Measurements from ENCODE around the gene TMEM151B. TPM values are rescaled to one million over a fixed set of nuclear protein-coding genes. Genes with fewer than 3 reads are reported as not detected.

Gene TMEM151B
- total and polyA plus RNA-seq, 10 donors, result 0.03 to 0.17 (median 0.11) TPM; not detected in 7

GRCh38 chr6:44355640-44356039, 85.4 kb downstream of the TMEM151B start:
- Histone ChIP-seq H3K4me1 (no peaks in the 10 kb centered on the region), H3K36me3 (no peaks in the 10 kb centered on the region), H3K27ac (no peak overlapping the region), H3K27me3 (replicated peaks in 1 of 7) (no peaks in the 10 kb centered on the region), H3K4me3 (no peak overlapping the region), H3K9me3 (peaks cover 0 to 10% (median 3%) of the 10 kb centered on the region in 8 donors)
- no peak for DNase-seq
- TF ChIP-seq, protein P1, sequence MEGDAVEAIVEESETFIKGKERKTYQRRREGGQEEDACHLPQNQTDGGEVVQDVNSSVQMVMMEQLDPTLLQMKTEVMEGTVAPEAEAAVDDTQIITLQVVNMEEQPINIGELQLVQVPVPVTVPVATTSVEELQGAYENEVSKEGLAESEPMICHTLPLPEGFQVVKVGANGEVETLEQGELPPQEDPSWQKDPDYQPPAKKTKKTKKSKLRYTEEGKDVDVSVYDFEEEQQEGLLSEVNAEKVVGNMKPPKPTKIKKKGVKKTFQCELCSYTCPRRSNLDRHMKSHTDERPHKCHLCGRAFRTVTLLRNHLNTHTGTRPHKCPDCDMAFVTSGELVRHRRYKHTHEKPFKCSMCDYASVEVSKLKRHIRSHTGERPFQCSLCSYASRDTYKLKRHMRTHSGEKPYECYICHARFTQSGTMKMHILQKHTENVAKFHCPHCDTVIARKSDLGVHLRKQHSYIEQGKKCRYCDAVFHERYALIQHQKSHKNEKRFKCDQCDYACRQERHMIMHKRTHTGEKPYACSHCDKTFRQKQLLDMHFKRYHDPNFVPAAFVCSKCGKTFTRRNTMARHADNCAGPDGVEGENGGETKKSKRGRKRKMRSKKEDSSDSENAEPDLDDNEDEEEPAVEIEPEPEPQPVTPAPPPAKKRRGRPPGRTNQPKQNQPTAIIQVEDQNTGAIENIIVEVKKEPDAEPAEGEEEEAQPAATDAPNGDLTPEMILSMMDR (IDR thresholded peaks at IDR 0.05 in 8 of 11, conservative IDR thresholded peaks at IDR 0.05 in 3 of 11), result no peak
- TF ChIP-seq POLR2A (IDR thresholded peaks at IDR 0.05) (no peak), POLR2AphosphoS5 (IDR thresholded peaks at IDR 0.05) (no peak)
- 70 to 88% (median 82%) methylated on average over 3 to 4 of the region's 4 CpGs for WGBS, 5 donors
- intact Hi-C loops (cut with DNase I; ENCODE audit: low total_unique reads), result no loop called here

DNA sequence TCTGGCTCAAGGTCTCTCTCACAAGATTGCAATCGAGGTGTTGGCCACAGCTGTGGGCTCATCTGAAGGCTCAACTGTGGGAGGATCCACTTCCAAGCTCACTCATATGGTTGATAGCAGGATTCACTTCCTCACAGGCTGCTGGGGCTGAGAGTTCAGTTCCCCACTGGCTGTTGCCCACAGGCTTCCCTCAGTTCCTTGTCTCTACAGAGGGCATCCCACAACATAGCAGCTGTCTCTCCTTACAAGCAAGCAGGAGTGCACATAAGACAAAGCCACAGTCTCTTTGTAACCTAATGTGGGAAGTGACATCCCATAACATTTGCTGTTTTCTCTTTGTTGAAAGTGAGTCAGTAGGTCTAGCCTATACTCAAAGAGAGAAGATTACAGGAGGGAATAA, 86.2 kb downstream of the TMEM151B start:
- intact Hi-C loops (cut with DNase I; ENCODE audit: low total_unique reads), result no loop called here
- H3K27me3 ChIP-seq (replicated peaks in 1 of 7), result peaks cover 0 to 7% (median 0%) of the 10 kb centered on the region in 7 donors
- H3K4me1 ChIP-seq, result no peaks in the 10 kb centered on the region
- no peak for DNase-seq
- WGBS, 5 donors, result 56 to 75% (median 67%) methylated on average over 1 of the region's 1 CpG
- no peaks in the 10 kb centered on the region for H3K36me3 ChIP-seq
- H3K4me3 ChIP-seq, result no peak overlapping the region
- peaks cover 0 to 10% (median 3%) of the 10 kb centered on the region in 8 donors for H3K9me3 ChIP-seq
- no peak for TF ChIP-seq POLR2AphosphoS5 (IDR thresholded peaks at IDR 0.05)
- no peak overlapping the region for H3K27ac ChIP-seq

Other genes starting within 250 kb of the TMEM151B start
- 10 to 100 TPM; 20.2 to 31.7 (median 23.8) TPM for gene MRPL14, start 143.0 kb upstream of the TMEM151B start, total RNA-seq
- 10 to 100 TPM; 34.8 to 55.3 (median 41.4) TPM for gene MRPL14, start 143.0 kb upstream of the TMEM151B start, polyA plus RNA-seq
- 10 to 100 TPM; 12.3 to 24.8 (median 19.4) TPM for gene TMEM63B, start 142.9 kb upstream of the TMEM151B start, total RNA-seq
- 1 to 10 TPM; 2.8 to 8.5 (median 3.5) TPM for gene TMEM63B, start 142.9 kb upstream of the TMEM151B start, polyA plus RNA-seq
- under 1 TPM in 4 of 7 donors, not detected in 3; 0.13 to 0.26 (median 0.20) TPM for gene CAPN11, start 111.6 kb upstream of the TMEM151B start, total RNA-seq
- under 1 TPM; 0.12 to 0.19 (median 0.17) TPM for gene CAPN11, start 111.6 kb upstream of the TMEM151B start, polyA plus RNA-seq
- 1 to 10 TPM in 3 of 7 donors, under 1 TPM in 3, not detected in 1; 0.34 to 1.5 (median 0.87) TPM for gene MYMX, start 53.5 kb upstream of the TMEM151B start, total RNA-seq
- 1 to 10 TPM in 1 of 3 donors, under 1 TPM in 1, not detected in 1; 0.42 to 1.4 TPM for gene MYMX, start 53.5 kb upstream of the TMEM151B start, polyA plus RNA-seq
- gene SLC29A1, start 46.9 kb upstream of the TMEM151B start, total RNA-seq, result 10 to 100 TPM; 28.3 to 49.4 (median 33.7) TPM
- gene SLC29A1, start 46.9 kb upstream of the TMEM151B start, polyA plus RNA-seq, result 10 to 100 TPM in 1 of 3 donors, 1 to 10 TPM in 2; 8.5 to 18.4 (median 9.2) TPM
- gene HSP90AB1, start 23.3 kb upstream of the TMEM151B start, total RNA-seq, result 100 to 1,000 TPM; 372 to 546 (median 415) TPM
- gene HSP90AB1, start 23.3 kb upstream of the TMEM151B start, polyA plus RNA-seq, result 100 to 1,000 TPM; 196 to 330 (median 302) TPM
- gene SLC35B2, start 12.9 kb upstream of the TMEM151B start, total RNA-seq, result 10 to 100 TPM; 22.4 to 30.4 (median 27.9) TPM
- 10 to 100 TPM; 17.6 to 22.0 (median 21.7) TPM for gene SLC35B2, start 12.9 kb upstream of the TMEM151B start, polyA plus RNA-seq
- 10 to 100 TPM; 32.2 to 89.7 (median 60.7) TPM for gene NFKBIE, start 4.9 kb upstream of the TMEM151B start, total RNA-seq
- 10 to 100 TPM; 41.3 to 49.8 (median 42.3) TPM for gene NFKBIE, start 4.9 kb upstream of the TMEM151B start, polyA plus RNA-seq
- 10 to 100 TPM; 11.0 to 16.8 (median 14.6) TPM for gene AARS2, start 42.9 kb downstream of the TMEM151B start, total RNA-seq
- 1 to 10 TPM; 3.5 to 6.7 (median 3.7) TPM for gene AARS2, start 42.9 kb downstream of the TMEM151B start, polyA plus RNA-seq
- gene SPATS1, start 72.2 kb downstream of the TMEM151B start, total RNA-seq, result not detected
- gene SPATS1, start 72.2 kb downstream of the TMEM151B start, polyA plus RNA-seq, result not detected
- 10 to 100 TPM; 17.4 to 20.3 (median 18.6) TPM for gene CDC5L, start 117.3 kb downstream of the TMEM151B start, total RNA-seq
- 1 to 10 TPM; 5.3 to 8.0 (median 7.4) TPM for gene CDC5L, start 117.3 kb downstream of the TMEM151B start, polyA plus RNA-seq

All from spleen (tissue), 11 donors.